PC-3 (cell line): ENCODE measurements around the gene AAMP. TPM values are rescaled to one million over a fixed set of nuclear protein-coding genes. Genes with fewer than 3 reads are reported as not detected.

ENCODE experiments used
- ATAC-seq: fragments of 200-7000 bp; cut with Tn5 transposase; 2 replicates; pipeline ENCODE4 v1.9.1; 2020; ENCODE audit warnings: mild to moderate bottlenecking, moderate library complexity
- BruUV-seq: library from RNA; stranded (reverse); fragments of 400-500 nt; replicated peaks from 2 replicates; lab custom pipeline; 2021; lab: Mats Ljungman, UMichigan
- CTCF ChIA-PET: fragments of 300-600 bp; sonication (Branson Sonifier 250); formaldehyde crosslinking; loops from one replicate; lab custom pipeline; 2022; ENCODE audit warnings: antibody characterized with exemption; lab: Charles Lee
- POLR2A ChIA-PET: fragments of 300-600 bp; sonication (Branson Sonifier 250); formaldehyde crosslinking; loops from one replicate; lab custom pipeline; 2022; ENCODE audit warnings: antibody characterized with exemption; ENCODE audit not compliant: unreplicated experiment; lab: Charles Lee
- DNase-seq: peaks from one replicate; pipeline ENCODE4 v3.0.0-alpha.2; 2015
- H2AFZ ChIP-seq: fragments of 300-600 bp; sonication (generic); 2 replicates; pipeline ENCODE4 v1.6.0; 2016; ENCODE audit warnings: antibody characterized with exemption, low read length
- H3F3A ChIP-seq: fragments of 300-600 bp; sonication (generic); one replicate; pipeline ENCODE4 v1.6.0; 2017; ENCODE audit warnings: antibody characterized with exemption, low read length, control low read depth, mild to moderate bottlenecking; ENCODE audit not compliant: unreplicated experiment
- H3K27ac ChIP-seq: fragments of 300-600 bp; sonication (generic); 2 replicates; pipeline ENCODE4 v1.5.1; 2016; ENCODE audit warnings: mild to moderate bottlenecking, low read length
- H3K27me3 ChIP-seq: fragments of 300-600 bp; sonication (generic); 2 replicates; pipeline ENCODE4 v1.6.1; 2016; ENCODE audit warnings: low read length, mixed read lengths
- H3K36me3 ChIP-seq: fragments of 300-600 bp; sonication (generic); 2 replicates; pipeline ENCODE4 v1.6.1; 2016; ENCODE audit warnings: low read depth, mixed run types, low read length, mixed read lengths
- H3K4me1 ChIP-seq: fragments of 300-600 bp; sonication (generic); 2 replicates; pipeline ENCODE4 v1.5.1; 2016; ENCODE audit warnings: low read length; ENCODE audit not compliant: insufficient read depth
- H3K4me2 ChIP-seq: fragments of 300-600 bp; sonication (generic); 2 replicates; pipeline ENCODE4 v1.6.0; 2016; ENCODE audit warnings: low read length
- H3K4me3 ChIP-seq: fragments of 300-600 bp; sonication (generic); 2 replicates; pipeline ENCODE4 v1.5.1; 2016; ENCODE audit warnings: mild to moderate bottlenecking, low read length, mixed read lengths
- H3K79me2 ChIP-seq: fragments of 300-600 bp; sonication (generic); 2 replicates; pipeline ENCODE4 v1.6.1; 2017; ENCODE audit warnings: low read length, mixed read lengths
- H3K9ac ChIP-seq: fragments of 300-600 bp; sonication (generic); 2 replicates; pipeline ENCODE4 v1.6.0; 2016; ENCODE audit warnings: mild to moderate bottlenecking, low read length
- H3K9me2 ChIP-seq: fragments of 300-600 bp; sonication (generic); replicated peaks from 2 replicates; pipeline ENCODE4 v1.6.1; 2016; ENCODE audit warnings: mixed run types, low read length, mixed read lengths
- H3K9me3 ChIP-seq: fragments of 300-600 bp; sonication (generic); 2 replicates; pipeline ENCODE4 v1.6.1; 2016; ENCODE audit warnings: low read length, mixed read lengths
- H4K20me1 ChIP-seq: fragments of 300-600 bp; sonication (generic); 2 replicates; pipeline ENCODE4 v1.6.1; 2016; ENCODE audit warnings: low read length, mixed read lengths
- EZH2 ChIP-seq: fragments of 300-600 bp; sonication (generic); IDR thresholded peaks from one replicate; pipeline ENCODE4 v1.6.1; 2017; ENCODE audit warnings: antibody characterized with exemption, mild to moderate bottlenecking, low read length; ENCODE audit not compliant: unreplicated experiment
- EZH2phosphoT487 ChIP-seq: fragments of 300-600 bp; sonication (generic); IDR thresholded peaks from 2 replicates; pipeline ENCODE4 v1.6.1; 2018; ENCODE audit warnings: mild to moderate bottlenecking, antibody characterized with exemption, low read length, borderline replicate concordance
- intact Hi-C: fragments of 100-400 bp; cut with micrococcal nuclease; formaldehyde crosslinking; loops from 2 replicates; pipeline ENCODE4 v1.9.0; 2023
- total RNA-seq: library from RNA; depleted of rRNA; stranded (reverse); fragments of >200 nt; gene quantifications from 2 replicates; pipeline ENCODE4 v1.2.3, GENCODE V29; 2014
- TF ChIP-seq, protein P1 (sequence below): fragments of 300-600 bp; sonication (generic); conservative IDR thresholded peaks from 2 replicates; pipeline ENCODE4 v1.5.1; 2017; ENCODE audit warnings: antibody characterized with exemption, low read depth, mild to moderate bottlenecking, low read length

AAMP gene
- total RNA-seq, 1 experiment from 2014 or later: 272 TPM

DNA sequence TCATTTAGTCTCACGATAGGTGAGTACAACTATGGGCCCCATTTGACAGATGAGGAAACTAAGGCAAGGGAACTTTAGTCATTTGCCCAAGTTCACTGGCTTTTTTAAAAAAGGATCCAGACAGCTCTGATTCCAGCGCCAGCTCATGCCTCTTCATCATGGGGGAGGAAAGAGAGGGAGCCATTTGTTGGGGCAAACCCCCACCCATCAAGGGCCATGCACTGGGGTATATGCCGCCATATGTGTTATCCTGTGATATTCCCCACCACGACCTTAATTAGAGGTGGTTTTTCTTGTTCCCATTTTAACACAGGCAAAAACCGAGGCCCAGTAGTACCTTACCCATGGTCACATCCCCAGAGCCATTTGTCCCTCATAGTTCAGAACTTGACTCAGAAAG is 9.8 kb downstream of the AAMP start:
- H3K9ac ChIP-seq: no peak overlapping the region
- no peaks in the 10 kb centered on the region for H3K79me2 ChIP-seq
- peaks cover 10% of the 10 kb centered on the region for H3K36me3 ChIP-seq
- H3K9me2 ChIP-seq: no peaks in the 10 kb centered on the region
- no peaks in the 10 kb centered on the region for H3K27me3 ChIP-seq
- H3K4me2 ChIP-seq: no peak overlapping the region
- ATAC-seq (no peak), DNase-seq (no peak)
- POLR2A ChIA-PET: no interaction called here
- BruUV-seq: no TSS peak
- H3K27ac ChIP-seq: no peak overlapping the region
- H3K4me3 ChIP-seq: no peak overlapping the region
- CTCF ChIA-PET: no interaction called here
- H4K20me1 ChIP-seq: no peaks in the 10 kb centered on the region
- H3F3A ChIP-seq: no peaks in the 10 kb centered on the region
- no peaks in the 10 kb centered on the region for H3K4me1 ChIP-seq
- H2AFZ ChIP-seq: no peak overlapping the region
- no peak for TF ChIP-seq EZH2
- no peak for TF ChIP-seq EZH2phosphoT487
- TF ChIP-seq, protein P1, sequence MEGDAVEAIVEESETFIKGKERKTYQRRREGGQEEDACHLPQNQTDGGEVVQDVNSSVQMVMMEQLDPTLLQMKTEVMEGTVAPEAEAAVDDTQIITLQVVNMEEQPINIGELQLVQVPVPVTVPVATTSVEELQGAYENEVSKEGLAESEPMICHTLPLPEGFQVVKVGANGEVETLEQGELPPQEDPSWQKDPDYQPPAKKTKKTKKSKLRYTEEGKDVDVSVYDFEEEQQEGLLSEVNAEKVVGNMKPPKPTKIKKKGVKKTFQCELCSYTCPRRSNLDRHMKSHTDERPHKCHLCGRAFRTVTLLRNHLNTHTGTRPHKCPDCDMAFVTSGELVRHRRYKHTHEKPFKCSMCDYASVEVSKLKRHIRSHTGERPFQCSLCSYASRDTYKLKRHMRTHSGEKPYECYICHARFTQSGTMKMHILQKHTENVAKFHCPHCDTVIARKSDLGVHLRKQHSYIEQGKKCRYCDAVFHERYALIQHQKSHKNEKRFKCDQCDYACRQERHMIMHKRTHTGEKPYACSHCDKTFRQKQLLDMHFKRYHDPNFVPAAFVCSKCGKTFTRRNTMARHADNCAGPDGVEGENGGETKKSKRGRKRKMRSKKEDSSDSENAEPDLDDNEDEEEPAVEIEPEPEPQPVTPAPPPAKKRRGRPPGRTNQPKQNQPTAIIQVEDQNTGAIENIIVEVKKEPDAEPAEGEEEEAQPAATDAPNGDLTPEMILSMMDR: no peak
- H3K9me3 ChIP-seq: no peaks in the 10 kb centered on the region
- intact Hi-C loops: no loop called here

DNA sequence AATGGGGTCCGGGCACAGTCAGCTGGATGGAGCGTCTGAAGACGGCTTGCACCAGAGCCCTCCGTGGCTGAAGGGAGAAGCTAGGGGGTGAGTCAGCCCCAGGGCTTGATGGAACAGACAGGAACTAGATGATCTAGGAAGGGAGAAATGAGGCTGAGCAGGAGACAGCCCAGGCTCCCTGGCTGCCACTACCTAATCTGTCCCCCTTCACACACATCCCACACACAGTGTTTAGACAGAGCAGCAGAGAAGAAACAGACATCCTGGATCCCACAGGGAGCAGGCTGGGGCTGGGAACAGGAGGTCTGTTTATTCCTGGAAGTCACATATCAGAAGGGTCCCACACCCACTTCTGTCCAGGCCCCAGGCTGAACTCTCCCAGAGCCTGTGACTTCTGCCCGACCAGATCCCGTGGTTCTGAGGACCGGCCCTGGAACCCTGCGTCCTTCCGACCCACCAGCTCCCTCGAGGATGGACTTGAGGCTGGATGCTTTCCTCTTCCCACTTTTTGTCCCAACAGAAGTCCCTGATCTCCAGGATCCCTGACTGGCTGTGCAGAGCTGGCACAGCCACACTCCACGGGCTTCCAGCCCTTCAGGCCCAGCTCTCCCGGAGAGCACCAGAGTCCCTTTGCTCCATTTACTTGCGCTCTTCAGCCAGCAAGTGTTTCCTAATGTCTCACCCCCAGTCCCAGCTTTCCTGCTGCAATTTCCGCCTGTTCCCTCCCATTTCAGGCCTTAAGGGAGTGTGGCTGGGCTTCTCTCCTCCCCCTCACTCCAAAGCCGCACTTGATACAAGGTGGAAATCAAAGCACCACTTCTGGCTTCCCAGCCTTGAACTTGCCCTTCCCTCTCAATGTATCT is 10.6 kb downstream of the AAMP start:
- Histone ChIP-seq H3K4me2 (no peak overlapping the region), H3K79me2 (no peaks in the 10 kb centered on the region), H3K9me2 (no peaks in the 10 kb centered on the region), H3K9me3 (no peaks in the 10 kb centered on the region), H3K36me3 (peaks cover 17% of the 10 kb centered on the region), H3K27ac (no peak overlapping the region), H3K9ac (no peak overlapping the region), H3K4me3 (no peak overlapping the region), H4K20me1 (no peaks in the 10 kb centered on the region), H3F3A (no peaks in the 10 kb centered on the region), H3K27me3 (no peaks in the 10 kb centered on the region), H3K4me1 (no peaks in the 10 kb centered on the region), H2AFZ (no peak overlapping the region)
- no TSS peak for BruUV-seq
- CTCF ChIA-PET: no interaction called here
- TF ChIP-seq EZH2phosphoT487 (no peak), EZH2 (no peak)
- TF ChIP-seq, protein P1: no peak
- DNase-seq (no peak), ATAC-seq (peak; percentile 28)
- POLR2A ChIA-PET: no interaction called here
- intact Hi-C loops: no loop called here

DNA sequence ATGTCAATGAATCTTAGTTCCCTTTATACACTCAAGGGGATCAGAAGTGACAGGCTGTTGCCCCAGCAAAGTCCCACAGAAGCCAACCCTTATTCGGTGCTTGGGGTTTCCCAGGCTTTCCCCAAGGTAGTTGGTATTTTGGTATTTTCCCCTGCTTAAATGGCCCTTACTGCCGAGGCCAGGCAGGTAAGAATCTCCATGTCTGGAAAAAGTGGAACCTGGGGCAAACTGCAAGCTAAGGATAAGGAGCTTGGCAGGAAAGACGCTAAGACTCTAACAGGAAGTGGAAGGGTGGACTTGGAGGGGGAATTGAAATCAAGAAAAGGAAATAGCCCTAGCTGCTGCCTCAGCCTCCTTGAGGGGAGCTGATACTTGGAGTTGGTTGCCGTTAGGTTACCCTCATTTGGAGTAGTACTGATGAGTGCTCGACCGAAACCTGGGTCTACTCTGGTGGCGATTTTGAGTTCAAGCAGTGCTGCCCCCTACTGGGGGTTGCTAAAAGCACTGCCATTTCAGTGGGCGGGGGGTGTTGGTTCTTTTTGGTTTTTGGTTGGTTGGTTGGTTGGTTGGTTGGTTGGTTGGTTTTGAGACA is 12.5 kb downstream of the AAMP start:
- Histone ChIP-seq H3K4me3 (no peak overlapping the region), H3K79me2 (no peaks in the 10 kb centered on the region), H3K4me2 (no peak overlapping the region), H3K9ac (no peak overlapping the region), H3K4me1 (no peaks in the 10 kb centered on the region), H3F3A (no peaks in the 10 kb centered on the region), H3K9me2 (no peaks in the 10 kb centered on the region), H3K27ac (no peak overlapping the region), H4K20me1 (no peaks in the 10 kb centered on the region), H3K36me3 (peaks cover 31% of the 10 kb centered on the region), H3K27me3 (no peaks in the 10 kb centered on the region), H2AFZ (no peak overlapping the region), H3K9me3 (no peaks in the 10 kb centered on the region)
- intact Hi-C loops: loop anchor here (1.0 kb wide), 1 partner anchor 71 kb away; no protein-coding TSS in a partner anchor
- TF ChIP-seq EZH2 (no peak), EZH2phosphoT487 (no peak)
- TF ChIP-seq, protein P1: peak; percentile 69
- POLR2A ChIA-PET: no interaction called here
- CTCF ChIA-PET: interaction anchor here (0.6 kb wide), 1 partner anchor 68 kb away, joined by 5 read pairs; no protein-coding TSS in a partner anchor
- BruUV-seq: TSS peak; percentile 17
- DNase-seq (peak; percentile 45), ATAC-seq (no peak)
